Esophagus (tissue), 2 donors: ENCODE measurements around the gene CFAP99. TPM values are rescaled to one million over a fixed set of nuclear protein-coding genes. Genes with fewer than 3 reads are reported as not detected.

Experiments used
- H3K27ac ChIP-seq, 2 donors: one replicate each; pipeline ENCODE4 v1.5.1; 2013; ENCODE audit warnings: low read depth in 2 of 2, mild to moderate bottlenecking in 2 of 2, inconsistent platforms in 1 of 2, low read length in 1 of 2, moderate library complexity in 1 of 2
- H3K27me3 ChIP-seq, 2 donors: one replicate each; pipeline ENCODE4 v1.6.1; 2013; ENCODE audit warnings: low read length in 2 of 2, control low read depth in 1 of 2, mild to moderate bottlenecking in 1 of 2; ENCODE audit not compliant: insufficient read depth in 2 of 2, control insufficient read depth in 1 of 2
- H3K36me3 ChIP-seq, 2 donors: one replicate each; pipeline ENCODE4 v1.6.1; 2013; ENCODE audit warnings: low read length in 1 of 2; ENCODE audit not compliant: control insufficient read depth in 2 of 2, insufficient read depth in 2 of 2
- H3K4me1 ChIP-seq, 2 donors: one replicate each; pipeline ENCODE4 v1.6.1; 2013; ENCODE audit warnings: low read length in 1 of 2; ENCODE audit not compliant: control insufficient read depth in 2 of 2, insufficient read depth in 2 of 2
- H3K4me3 ChIP-seq, 2 donors: one replicate each; pipeline ENCODE4 v1.5.1; 2013; ENCODE audit warnings: low read length in 2 of 2, mild to moderate bottlenecking in 2 of 2, low read depth in 1 of 2, moderate library complexity in 1 of 2
- H3K9me3 ChIP-seq, 2 donors: one replicate each; pipeline ENCODE4 v1.6.1; 2013; ENCODE audit warnings: mild to moderate bottlenecking in 2 of 2, low read depth in 1 of 2, low read length in 1 of 2, moderate library complexity in 1 of 2; ENCODE audit not compliant: control insufficient read depth in 2 of 2, insufficient read depth in 1 of 2
- WGBS, 2 donors: extraction: QIAGEN DNeasy Blood & Tissue Kit; methylation state at CpG; one replicate each; pipeline ENCODE4 v1.1.7; 2013; 5-methylcytosine and 5-hydroxymethylcytosine counted together
- polyA plus RNA-seq, 2 donors: library from polyadenylated mRNA; stranded (reverse); fragments of 200-250 nt; gene quantifications; one replicate each; pipeline ENCODE4 v1.2.3, GENCODE V29; 2013
- donor health status: healthy with polysubstance abuse.
- donor health status: Bipolar disorder and iron deficiency.

CFAP99 gene
- polyA plus RNA-seq, 2 donors: 0.04 to 0.07 TPM

GRCh38 chr4:2478229-2478628 is 59.5 kb downstream of the CFAP99 start:
- Histone ChIP-seq H3K27me3 (no peaks in the 10 kb centered on the region), H3K9me3 (no peaks in the 10 kb centered on the region), H3K4me3 (no peak overlapping the region), H3K4me1 (peaks cover 11 to 21% of the 10 kb centered on the region in 2 donors), H3K36me3 (no peaks in the 10 kb centered on the region), H3K27ac (no peak overlapping the region)
- WGBS, 2 donors: 33 to 39% methylated on average over 3 of the region's 3 CpGs

DNA sequence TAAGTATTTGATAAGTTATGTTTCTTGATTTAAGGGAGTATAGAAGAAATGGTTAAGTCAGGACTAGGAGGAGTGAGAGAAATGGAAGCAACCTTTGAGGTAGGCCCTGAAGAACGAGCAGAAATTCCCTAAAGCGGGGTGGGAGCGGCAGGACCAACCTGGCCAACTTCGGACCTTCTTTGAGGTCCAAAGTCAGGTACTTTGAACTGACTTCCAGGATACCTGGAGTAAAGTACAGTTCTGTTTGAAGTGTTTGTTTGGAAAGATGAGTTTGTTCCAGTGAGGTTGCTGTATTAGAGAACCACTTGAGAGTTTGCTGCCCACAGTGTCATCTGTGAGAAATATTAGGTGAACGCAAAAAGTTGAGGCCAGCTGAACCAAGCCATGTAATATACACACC is 61.9 kb downstream of the CFAP99 start:
- Histone ChIP-seq H3K4me1 (peaks cover 11 to 21% of the 10 kb centered on the region in 2 donors), H3K27me3 (no peaks in the 10 kb centered on the region), H3K36me3 (no peaks in the 10 kb centered on the region), H3K4me3 (no peak overlapping the region), H3K27ac (no peak overlapping the region), H3K9me3 (no peaks in the 10 kb centered on the region)
- WGBS, 2 donors: 88 to 92% methylated on average over 5 of the region's 5 CpGs

DNA sequence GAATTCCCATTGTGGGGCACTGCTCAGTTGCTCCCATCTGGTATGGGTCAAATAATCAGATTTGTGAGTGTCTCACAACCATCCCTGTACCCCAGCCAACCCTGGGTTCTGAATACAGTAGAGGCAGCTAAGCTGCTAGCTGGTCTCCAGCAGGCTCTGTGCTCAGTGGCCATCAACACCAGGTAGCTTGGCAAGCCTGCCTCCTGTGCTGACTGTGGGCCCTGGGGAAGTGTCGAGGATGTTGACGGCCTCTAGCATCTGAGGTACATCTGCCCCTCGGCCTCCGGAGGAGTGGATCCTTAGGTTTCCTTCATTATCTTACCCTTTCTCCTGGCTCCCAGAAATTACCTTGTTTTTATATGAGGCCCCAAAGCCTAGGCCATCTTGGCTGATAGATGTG is 63.4 kb downstream of the CFAP99 start:
- Histone ChIP-seq H3K4me1 (peaks cover 13 to 18% of the 10 kb centered on the region in 2 donors), H3K36me3 (no peaks in the 10 kb centered on the region), H3K9me3 (no peaks in the 10 kb centered on the region), H3K27ac (peak overlapping the region; percentile 11 to 66), H3K27me3 (no peaks in the 10 kb centered on the region), H3K4me3 (no peak overlapping the region)
- WGBS, 2 donors: 63 to 87% methylated on average over 4 of the region's 4 CpGs

GRCh38 chr4:2482693-2483092 is 63.9 kb downstream of the CFAP99 start:
- WGBS, 2 donors: 7 to 17% methylated on average over 3 of the region's 3 CpGs
- Histone ChIP-seq H3K27ac (peak overlapping the region; percentile 25 to 66), H3K36me3 (no peaks in the 10 kb centered on the region), H3K27me3 (no peaks in the 10 kb centered on the region), H3K4me3 (no peak overlapping the region), H3K9me3 (no peaks in the 10 kb centered on the region), H3K4me1 (peaks cover 13 to 18% of the 10 kb centered on the region in 2 donors)

GRCh38 chr4:2483237-2483636 is 64.5 kb downstream of the CFAP99 start:
- Histone ChIP-seq H3K36me3 (no peaks in the 10 kb centered on the region), H3K27me3 (no peaks in the 10 kb centered on the region), H3K4me3 (no peak overlapping the region), H3K4me1 (peaks cover 12 to 17% of the 10 kb centered on the region in 2 donors), H3K9me3 (no peaks in the 10 kb centered on the region), H3K27ac (peak overlapping the region; percentile 25 to 72)
- WGBS, 2 donors: 79 to 92% methylated on average over 3 of the region's 3 CpGs

DNA sequence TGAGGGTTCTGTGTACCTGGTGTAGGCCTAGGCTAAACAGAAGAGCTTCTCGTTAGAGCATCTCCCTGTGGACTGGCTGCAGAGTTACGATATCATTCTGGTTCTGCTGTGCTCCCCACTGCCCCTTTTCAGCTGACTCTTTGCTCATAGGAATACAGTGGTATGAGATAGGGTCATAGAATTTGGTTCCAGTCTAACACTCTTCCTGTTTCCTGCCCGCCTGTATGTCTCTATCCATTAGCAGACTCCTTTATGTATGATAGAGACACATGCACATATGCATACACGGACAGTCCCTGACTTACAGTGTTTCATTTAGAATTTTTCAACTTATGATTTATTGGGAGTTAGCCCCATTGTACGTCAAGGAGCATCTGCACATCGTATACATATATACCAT is 65.4 kb downstream of the CFAP99 start:
- Histone ChIP-seq H3K4me3 (no peak overlapping the region), H3K36me3 (no peaks in the 10 kb centered on the region), H3K4me1 (peaks cover 9 to 13% of the 10 kb centered on the region in 2 donors), H3K27ac (no peak overlapping the region), H3K9me3 (no peaks in the 10 kb centered on the region), H3K27me3 (no peaks in the 10 kb centered on the region)
- 81 to 85% methylated on average over 6 of the region's 6 CpGs for WGBS, 2 donors

DNA sequence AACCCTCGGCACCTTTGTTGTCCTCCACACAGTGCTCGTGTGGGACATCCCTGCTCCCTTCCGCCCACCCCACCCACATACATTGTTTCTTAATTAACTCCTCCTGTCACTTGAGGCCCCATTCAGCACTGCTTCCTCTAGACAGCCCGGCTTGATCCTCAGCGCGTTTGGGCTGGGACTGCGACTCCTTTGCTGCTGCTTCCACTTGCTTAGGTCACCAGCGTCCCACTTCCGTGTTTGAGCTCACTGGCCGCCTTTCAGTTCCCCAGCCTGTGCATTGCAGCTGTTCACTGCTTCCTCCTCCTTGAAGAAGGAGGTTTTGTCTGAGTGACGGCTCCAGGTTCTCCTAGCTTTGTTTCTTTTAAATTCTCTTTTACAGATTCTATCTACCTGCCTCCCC is 66.2 kb downstream of the CFAP99 start:
- no peaks in the 10 kb centered on the region for H3K36me3 ChIP-seq
- peaks cover 10 to 14% of the 10 kb centered on the region in 2 donors for H3K4me1 ChIP-seq
- H3K9me3 ChIP-seq: no peaks in the 10 kb centered on the region
- peak overlapping the region in 1 of 2 donors; percentile 47 for H3K27ac ChIP-seq
- no peaks in the 10 kb centered on the region for H3K27me3 ChIP-seq
- H3K4me3 ChIP-seq: no peak overlapping the region
- 42 to 54% methylated on average over 11 of the region's 11 CpGs for WGBS, 2 donors

DNA sequence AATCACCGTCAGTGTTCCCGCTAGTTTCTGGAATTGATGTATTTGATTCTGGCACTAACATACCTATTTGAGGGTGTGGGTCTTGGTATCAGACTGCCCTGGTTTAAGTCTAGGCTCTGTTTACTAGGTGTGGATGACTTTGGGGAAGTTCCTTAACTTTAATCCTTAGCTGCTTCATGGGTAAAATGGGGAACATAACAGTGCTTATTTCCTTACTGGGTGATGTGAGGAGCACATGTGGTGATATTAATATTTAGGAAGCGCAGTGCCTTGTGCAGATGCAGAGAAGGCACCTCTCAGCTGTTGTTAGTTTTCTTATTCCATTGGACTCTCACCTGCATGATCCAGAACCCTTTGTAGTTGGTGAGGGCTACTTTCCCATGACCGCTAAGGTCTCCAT is 67.2 kb downstream of the CFAP99 start:
- H3K4me3 ChIP-seq: no peak overlapping the region
- H3K27ac ChIP-seq: no peak overlapping the region
- no peaks in the 10 kb centered on the region for H3K27me3 ChIP-seq
- H3K4me1 ChIP-seq: peaks cover 10 to 14% of the 10 kb centered on the region in 2 donors
- H3K36me3 ChIP-seq: no peaks in the 10 kb centered on the region
- WGBS, 2 donors: 93 to 95% methylated on average over 4 of the region's 4 CpGs
- H3K9me3 ChIP-seq: no peaks in the 10 kb centered on the region

DNA sequence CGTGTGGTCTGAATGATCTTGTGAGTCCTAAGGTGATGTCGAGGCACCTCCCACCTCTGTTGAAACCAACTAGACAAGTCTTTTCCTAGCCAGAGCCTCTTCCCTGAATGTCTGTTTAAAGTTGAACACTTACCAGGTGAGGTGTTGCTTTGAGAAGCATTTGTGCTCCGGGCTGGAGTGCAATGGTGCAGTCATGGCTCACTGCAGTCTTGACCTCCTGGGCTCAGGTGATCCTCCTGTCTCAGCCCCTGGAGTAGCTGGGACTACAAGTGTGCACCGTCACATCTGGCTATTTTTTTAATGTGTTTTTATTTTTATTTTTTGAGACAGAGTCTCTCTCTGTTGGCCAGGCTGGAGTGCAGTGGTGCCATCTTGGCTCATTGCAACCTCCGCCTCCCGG is 68.2 kb downstream of the CFAP99 start:
- no peak overlapping the region for H3K27ac ChIP-seq
- H3K4me1 ChIP-seq: peaks cover 10 to 12% of the 10 kb centered on the region in 2 donors
- peaks cover 0 to 5% of the 10 kb centered on the region in 2 donors for H3K36me3 ChIP-seq
- WGBS, 2 donors: 83 to 93% methylated on average over 6 of the region's 6 CpGs
- H3K9me3 ChIP-seq: no peaks in the 10 kb centered on the region
- H3K27me3 ChIP-seq: no peaks in the 10 kb centered on the region
- no peak overlapping the region for H3K4me3 ChIP-seq

DNA sequence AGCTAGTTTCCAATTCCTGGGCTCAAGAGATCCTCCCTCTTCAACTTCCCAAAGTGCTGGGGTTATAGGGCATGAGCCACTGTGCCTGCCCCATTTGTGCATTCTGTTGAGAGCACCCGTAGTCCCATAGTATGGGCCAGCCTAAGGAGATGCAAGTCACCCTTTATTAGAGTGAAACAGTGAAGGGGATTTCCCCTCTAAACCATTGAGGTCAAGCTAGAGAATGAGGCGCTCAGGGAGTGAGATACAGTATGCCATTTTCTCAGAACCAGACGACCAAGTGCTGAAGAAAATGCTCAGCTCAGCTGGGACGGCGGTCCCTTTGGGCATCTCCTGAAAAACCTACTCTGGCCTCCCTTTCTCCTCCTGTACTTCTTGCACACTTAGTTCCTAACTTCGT is 68.9 kb downstream of the CFAP99 start:
- Histone ChIP-seq H3K4me3 (no peak overlapping the region), H3K27ac (no peak overlapping the region), H3K27me3 (no peaks in the 10 kb centered on the region), H3K9me3 (no peaks in the 10 kb centered on the region), H3K36me3 (peaks cover 0 to 7% of the 10 kb centered on the region in 2 donors), H3K4me1 (peaks cover 6% of the 10 kb centered on the region in 2 donors)
- WGBS, 2 donors: 74 to 80% methylated on average over 6 of the region's 6 CpGs
